HG03196 (cell line): ENCODE data around the gene ACTL10.

ENCODE experiments used
- ATAC-seq: cut with Tn5 transposase; IDR thresholded peaks from one replicate; pipeline ENCODE4 v1.9.1; 2021; ENCODE audit not compliant: unreplicated experiment

Gene ACTL10

DNA sequence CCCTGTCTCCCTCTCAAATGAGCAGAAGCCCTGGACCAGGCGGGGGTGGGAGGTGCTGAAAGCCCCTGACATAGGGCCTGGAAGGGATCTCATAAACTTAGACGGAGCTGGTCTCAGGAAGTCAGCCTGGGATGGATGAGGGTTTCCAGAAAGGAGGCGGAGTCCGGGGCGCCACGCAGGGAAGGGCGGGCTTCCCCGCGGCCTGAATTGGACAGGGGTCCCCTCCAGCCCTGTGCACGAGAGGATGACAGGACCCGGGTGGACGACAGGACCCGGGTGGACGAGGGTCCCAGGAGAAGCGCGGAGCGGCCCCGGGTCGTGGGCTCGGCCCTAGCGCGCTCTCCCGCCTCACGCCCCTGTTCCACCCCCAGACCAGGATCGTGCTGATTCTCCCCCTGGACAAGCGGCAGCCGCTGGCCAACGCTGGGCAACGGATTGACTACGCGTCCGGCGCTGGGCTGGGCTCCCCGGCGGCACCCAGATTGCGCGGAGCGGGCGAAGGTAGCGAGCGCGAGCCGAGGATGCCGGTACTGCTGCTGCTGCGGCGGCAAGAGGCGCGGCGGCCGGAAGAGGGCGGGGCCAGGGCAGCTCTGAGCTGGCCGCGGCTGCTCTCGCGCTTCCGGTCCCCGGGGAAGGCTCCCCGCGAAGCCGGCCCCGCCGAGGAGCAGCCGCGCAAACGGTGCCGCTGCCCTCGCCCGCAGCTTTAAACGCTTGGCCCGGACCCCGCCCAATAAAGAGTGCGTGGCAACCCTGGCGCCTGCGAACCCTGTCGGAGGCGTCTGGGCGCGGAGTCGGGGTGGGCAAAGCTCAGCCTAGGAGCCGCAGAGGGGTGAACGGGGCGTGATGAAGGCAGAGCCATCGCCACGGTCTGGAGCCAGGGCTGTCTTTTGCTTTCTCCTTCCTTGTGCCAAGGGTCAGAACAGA lies 3.3 kb upstream of the ACTL10 start:
- no peak for ATAC-seq

- no peak for ATAC-seq
Observed at GRCh38 chr20:33664085-33664761, 2.5 kb upstream of the ACTL10 start.

DNA sequence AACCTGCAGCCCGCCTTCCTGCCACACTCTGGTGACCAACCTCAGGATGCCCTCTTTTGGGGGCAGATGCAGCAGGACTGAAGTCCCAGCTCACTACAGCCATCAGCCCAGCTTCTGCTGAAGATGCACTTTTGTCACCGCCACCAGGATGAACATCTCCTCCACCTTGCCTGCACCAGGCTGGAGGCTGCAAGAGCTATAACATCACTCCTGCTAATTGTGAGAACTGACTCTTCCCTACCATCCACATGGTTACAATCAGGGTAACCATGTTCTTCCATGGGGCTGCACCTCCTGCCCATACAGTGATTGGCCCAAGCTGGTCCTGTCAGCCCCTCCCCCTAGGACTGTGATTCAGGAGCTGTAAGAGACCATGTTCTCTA lies 2.0 kb upstream of the ACTL10 start:
- ATAC-seq = no peak

- peak; percentile 2 for ATAC-seq
Observed at GRCh38 chr20:33667245-33667675, 517 bp downstream of the ACTL10 start.

DNA sequence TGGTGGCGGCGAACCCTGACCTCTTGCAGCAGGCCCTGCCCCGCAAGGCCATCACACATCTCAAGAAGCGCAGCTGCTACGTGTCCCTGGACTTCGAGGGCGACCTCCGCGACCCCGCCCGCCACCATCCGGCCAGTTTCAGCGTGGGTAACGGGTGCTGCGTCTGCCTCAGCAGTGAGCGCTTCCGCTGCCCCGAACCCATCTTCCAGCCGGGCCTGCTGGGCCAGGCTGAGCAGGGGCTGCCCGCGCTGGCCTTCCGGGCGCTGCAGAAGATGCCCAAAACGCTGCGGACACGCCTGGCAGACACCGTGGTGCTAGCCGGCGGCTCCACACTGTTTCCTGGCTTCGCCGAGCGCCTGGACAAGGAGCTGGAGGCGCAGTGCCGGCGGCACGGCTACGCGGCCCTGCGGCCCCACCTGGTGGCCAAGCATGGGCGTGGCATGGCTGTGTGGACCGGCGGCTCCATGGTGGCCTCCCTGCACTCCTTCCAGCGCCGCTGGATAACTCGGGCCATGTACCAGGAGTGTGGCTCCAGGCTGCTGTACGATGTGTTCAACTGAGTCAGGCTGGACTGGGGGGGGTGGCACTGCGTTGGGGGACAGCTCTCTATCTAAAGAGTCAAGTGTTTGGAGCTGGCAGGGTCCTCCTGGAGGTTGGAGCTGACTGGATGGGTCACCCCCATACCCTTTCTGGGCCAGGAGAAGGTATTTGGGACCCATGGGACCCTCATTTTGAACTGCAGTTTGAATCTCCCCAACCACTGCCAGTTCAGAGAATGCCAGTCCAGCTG lies 1.1 kb downstream of the ACTL10 start:
- ATAC-seq = peak; percentile 42

GRCh38 chr20:33668466-33669155 lies 1.9 kb downstream of the ACTL10 start:
- ATAC-seq = no peak

DNA sequence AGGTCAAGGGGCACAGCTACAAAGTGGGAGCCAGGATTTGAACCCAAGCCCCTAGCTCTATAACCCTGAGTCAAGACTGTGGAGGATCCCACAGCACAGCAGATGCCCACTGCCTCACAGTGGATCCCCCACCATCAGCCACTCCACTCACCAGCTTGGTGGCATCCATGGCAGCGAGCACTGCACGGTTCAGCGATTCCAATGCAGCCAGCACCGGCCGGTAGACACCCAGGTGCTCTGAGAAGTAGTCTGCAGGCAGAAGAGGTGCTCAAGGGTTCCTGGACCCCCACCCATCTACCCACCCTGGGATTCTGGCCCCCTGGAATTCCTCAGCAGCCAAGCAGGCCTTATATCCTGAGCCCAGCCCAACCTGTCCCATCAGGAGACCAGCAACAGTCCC lies 2.5 kb downstream of the ACTL10 start:
- ATAC-seq = no peak

DNA sequence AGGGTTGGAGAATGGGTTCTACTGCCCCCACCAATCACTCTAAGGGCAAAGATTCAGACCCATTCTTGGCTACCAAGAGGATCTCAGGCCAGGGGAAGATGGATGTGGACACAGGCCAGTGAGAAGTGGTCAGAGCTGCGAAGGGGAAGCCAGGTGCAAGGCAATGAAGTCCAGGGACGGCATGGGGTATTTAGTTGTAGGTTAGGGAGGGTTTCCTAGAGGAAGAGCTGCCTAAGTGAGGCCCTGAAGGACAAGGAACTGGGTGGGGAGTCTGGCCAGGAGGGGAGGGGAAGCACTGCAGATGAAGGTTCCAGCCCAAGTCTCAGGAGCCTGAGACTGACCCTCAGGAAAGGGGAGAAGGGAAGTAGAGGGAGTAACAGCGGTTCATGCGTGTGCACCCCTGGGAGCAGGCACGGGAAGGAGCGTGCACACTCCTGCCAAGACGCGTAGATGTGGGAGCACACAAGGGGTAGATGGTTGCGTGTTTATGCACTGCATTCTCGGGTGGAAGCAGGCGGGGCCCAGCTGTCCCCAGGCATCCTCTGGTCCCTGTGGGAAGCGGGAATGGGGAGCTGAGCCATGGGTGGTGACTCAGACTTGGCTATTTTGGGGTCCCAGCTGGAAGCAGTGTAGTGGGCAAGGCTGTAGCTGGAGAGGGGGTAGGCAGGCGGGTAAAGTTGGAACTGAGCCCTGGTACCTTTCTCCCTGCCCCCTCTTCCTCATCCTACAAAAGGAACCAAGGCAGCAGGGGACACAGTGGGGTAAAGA lies 3.3 kb downstream of the ACTL10 start:
- no peak for ATAC-seq

GRCh38 chr20:33670715-33671499 lies 4.2 kb downstream of the ACTL10 start:
- ATAC-seq = no peak

GRCh38 chr20:33671573-33672288 lies 5.0 kb downstream of the ACTL10 start:
- no peak for ATAC-seq

- ATAC-seq = no peak
Observed at GRCh38 chr20:33672426-33673113, 5.8 kb downstream of the ACTL10 start.

DNA sequence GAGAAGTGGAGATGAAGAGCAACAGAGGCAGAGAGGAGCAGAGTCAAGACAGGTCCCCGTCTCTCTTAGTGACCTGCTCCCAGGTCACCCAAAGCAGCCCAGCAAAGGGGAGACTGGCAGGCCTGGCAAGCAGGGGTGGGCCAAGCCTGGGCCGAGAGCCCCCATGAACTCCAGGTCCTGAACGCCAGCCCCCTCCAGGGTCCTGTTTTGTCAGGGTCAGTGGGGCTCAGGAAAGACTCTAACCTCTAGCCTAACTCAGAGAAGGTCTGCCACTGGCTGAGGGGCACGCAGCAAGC lies 6.3 kb downstream of the ACTL10 start:
- no peak for ATAC-seq

GRCh38 chr20:33673410-33674293 lies 6.9 kb downstream of the ACTL10 start:
- no peak for ATAC-seq

DNA sequence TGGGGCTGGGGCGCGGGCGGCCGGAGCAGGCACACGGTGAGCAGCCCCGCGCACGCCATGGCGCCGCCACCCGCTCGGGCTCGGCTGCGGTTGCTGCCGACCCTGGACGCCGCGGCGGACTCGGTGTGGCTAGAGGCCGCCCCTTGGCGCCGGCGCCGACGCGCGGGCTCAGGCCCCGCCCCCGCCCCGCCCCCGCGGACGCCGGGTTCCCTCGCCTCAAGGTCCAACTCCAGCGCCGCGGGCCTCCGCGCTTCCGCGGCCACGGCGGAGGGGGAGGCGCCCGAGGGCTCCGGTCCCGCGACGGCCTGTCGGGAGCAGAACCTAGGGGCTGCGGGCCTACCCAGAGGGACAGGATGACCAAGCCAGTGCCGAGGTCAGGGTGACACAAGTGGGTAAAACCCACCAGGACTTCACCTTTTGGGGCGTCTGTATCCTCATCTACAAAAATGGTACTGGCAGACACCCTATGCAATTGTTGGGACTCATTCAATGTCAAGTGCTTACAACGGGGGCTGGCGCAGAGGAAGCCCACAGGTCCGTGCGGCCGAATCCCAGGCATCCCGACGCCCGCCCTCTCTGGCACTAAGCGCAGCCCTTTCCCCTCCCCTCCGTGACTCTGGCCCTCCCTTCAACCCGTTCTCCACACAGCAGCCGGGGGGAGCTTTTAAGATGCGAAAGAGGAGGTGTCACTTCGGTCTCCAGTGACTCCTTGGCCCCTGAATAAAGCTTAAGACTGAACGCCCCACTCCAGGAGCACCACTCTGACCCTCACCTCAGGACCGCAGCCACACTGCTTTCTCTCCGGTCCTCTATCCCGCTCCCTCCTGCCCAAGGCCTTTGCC lies 7.8 kb downstream of the ACTL10 start, which contains the start of gene NECAB3:
NECAB3 (minus strand) TSS at position 135 of the 842 bp plus-strand sequence; CDS start at position 59, 76 bp downstream.
- peak; percentile 35 for ATAC-seq

DNA sequence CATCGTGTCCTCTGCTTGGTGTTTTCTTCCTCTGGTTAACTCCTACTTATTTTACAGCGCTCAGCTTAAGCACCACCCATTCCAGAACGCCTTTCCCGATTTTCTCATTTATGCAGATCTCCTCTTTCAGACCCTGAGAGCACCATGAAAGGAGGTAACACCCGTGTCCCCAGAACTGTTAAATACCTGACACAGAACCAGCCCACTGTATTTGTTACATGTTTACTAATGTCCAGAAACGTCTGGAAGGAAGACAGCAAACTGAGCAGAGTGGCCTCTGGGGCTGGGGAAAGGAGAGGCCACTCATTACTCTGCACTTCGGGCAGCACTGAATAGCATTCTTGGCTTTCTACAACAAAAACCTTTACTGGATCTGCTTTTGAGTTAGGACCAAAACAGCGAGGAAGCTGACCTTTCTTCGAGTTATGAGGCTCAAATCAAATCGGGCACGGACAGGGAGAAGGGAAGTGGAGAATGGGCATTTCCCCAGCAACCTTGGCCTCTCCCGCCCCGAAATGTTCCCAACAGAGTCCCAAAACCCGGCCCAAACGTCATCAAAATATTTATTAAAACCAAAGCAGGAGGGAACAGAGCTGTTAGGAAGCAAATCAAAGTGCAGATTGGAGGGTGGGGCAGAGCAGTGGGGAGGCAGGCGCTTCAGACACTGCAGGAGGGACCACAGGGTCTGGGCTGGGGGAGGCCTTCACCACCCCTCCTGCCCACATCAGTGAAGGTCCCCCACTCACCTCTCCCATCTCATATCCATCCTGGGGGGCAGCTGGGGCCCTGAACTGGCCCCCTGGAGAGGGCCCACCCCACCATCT lies 8.6 kb downstream of the ACTL10 start:
- ATAC-seq = no peak
